ENCODE measurements around the gene FAM163B.

FAM163B gene

DNA sequence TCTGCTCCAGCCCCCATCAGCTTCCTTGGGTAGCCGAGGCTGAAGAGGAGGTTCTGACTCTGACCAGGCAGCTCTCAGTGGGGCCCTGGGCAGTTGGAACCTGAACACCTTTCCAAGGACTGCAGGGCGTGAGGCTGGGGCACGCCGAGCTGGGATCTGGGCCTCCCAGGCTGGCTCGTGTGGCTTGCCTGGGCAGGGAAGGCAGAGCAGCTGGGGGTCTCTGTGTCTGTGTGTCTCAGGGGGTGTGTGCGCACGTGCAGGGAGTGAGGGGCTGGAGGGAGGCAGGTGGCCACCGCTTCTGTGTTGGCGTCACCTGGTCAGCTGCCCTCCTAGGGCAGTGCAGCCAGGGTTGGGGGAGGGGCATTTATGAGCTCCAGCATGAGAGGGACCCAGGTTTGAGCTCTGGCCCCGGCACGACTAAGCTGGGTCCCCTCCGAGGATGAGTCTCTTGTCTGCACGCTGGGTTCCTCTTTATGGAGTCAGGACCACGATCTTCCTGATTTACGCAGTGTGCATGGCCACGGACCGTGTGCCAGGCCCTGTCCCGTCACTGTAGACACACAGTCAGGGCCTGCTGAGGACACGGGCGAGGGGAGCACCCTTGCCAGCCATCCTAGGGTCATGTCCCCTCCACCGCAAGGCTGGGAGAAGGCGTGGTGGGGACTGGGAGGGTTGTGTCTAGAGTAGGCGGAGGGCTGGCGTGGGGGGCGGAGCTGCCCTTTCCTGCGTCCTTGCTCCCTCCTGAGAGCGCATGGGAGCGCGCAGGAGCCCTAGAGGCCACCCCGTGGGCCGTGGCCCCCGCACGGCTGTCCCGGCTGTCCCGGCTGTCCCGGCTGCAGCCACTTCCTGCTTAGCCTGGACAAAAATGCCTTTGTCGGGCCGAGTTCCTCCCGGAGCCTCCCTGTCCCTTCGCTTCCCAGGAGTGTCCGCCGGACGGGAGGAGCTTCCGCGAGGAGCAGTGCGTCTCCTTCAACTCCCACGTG lies 70.0 kb downstream of the FAM163B start:
- H4K8ac ChIP-seq (ENCODE audit: low read depth, low read length): peak overlapping the region; percentile 17
- H4K91ac ChIP-seq (ENCODE audit: low read depth, low read length): peak overlapping the region; percentile 69
- no peak overlapping the region for H3K18ac ChIP-seq (ENCODE audit: low read length)
- H3K27me3 ChIP-seq (ENCODE audit: insufficient read depth, low read length): no peaks in the 10 kb centered on the region
- H2AK5ac ChIP-seq (ENCODE audit: low read length): no peak overlapping the region
- H3K23ac ChIP-seq (ENCODE audit: low read length): no peak overlapping the region
- peak in 1 of 2 donors; percentile 5 for DNase-seq
- H2BK120ac ChIP-seq (ENCODE audit: insufficient read depth, low read length, poor library complexity): no peak overlapping the region
- no peaks in the 10 kb centered on the region for H3K79me1 ChIP-seq (ENCODE audit: low read length)
- peaks cover 19 to 23% of the 10 kb centered on the region in 2 experiments for H3K4me1 ChIP-seq (ENCODE audit: control insufficient read depth in 1 of 2, insufficient read depth in 2 of 2, low read length in 2 of 2)
- peaks cover 5% of the 10 kb centered on the region for H3K9me3 ChIP-seq (ENCODE audit: insufficient read depth, low read depth, low read length)
- H3K9ac ChIP-seq (ENCODE audit: low read length): no peak overlapping the region
- no peaks in the 10 kb centered on the region for H3K79me2 ChIP-seq (ENCODE audit: control insufficient read depth, insufficient read depth, low read length, poor library complexity)
- H3K14ac ChIP-seq (ENCODE audit: low read length): peak overlapping the region; percentile 0
- H2AFZ ChIP-seq (ENCODE audit: insufficient read depth, low read length, poor library complexity): no peak overlapping the region
- H3K36me3 ChIP-seq (ENCODE audit: control insufficient read depth in 1 of 2, insufficient read depth in 2 of 2, low read length in 2 of 2): peaks cover 13 to 22% of the 10 kb centered on the region in 2 experiments
- H3K4ac ChIP-seq (ENCODE audit: low read depth, low read length): no peak overlapping the region
- no peak overlapping the region for H2BK5ac ChIP-seq (ENCODE audit: low read depth, low read length, poor library complexity)
- peak overlapping the region; percentile 33 for H2BK12ac ChIP-seq (ENCODE audit: low read length)
- WGBS (ENCODE audit: extremely low coverage, insufficient coverage, insufficient read length): no CpG with 5 or more reads among the region's 47 CpGs
- H4K12ac ChIP-seq (ENCODE audit: low read depth, low read length): no peak overlapping the region
- peak overlapping the region; percentile 45 for H3K4me3 ChIP-seq (ENCODE audit: low read depth, low read length)
- H3K27ac ChIP-seq (ENCODE audit: low read depth, low read length): no peak overlapping the region
- no peak overlapping the region for H3K4me2 ChIP-seq (ENCODE audit: low read length)

DNA sequence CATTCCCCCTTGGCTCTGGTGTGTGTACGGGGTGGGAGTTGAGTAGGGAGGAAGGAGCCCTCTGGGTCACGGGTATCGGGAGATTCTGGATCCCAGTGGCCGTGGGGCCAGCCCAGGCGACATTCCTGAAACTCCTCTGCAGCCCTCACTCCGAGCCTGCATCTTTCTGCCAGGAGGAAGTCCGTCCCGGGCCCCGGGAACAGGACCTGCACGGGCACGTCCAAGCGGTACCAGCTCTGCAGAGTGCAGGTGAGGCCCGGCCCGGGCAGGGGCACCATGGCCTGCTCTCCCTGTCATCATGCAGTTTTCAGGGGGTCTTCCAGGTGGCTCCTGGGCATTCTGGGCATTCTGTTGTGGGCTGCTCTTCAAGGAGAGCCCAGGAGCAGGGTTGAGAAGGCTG lies 71.0 kb downstream of the FAM163B start:
- Histone ChIP-seq H3K4me3 (ENCODE audit: low read depth, low read length) (no peak overlapping the region), H4K91ac (ENCODE audit: low read depth, low read length) (no peak overlapping the region), H3K18ac (ENCODE audit: low read length) (no peak overlapping the region), H4K12ac (ENCODE audit: low read depth, low read length) (no peak overlapping the region), H2BK5ac (ENCODE audit: low read depth, low read length, poor library complexity) (no peak overlapping the region), H2BK12ac (ENCODE audit: low read length) (no peak overlapping the region), H3K36me3 (ENCODE audit: control insufficient read depth in 1 of 2, insufficient read depth in 2 of 2, low read length in 2 of 2) (peaks cover 11 to 22% of the 10 kb centered on the region in 2 experiments), H2AK5ac (ENCODE audit: low read length) (no peak overlapping the region), H3K23ac (ENCODE audit: low read length) (no peak overlapping the region), H3K9ac (ENCODE audit: low read length) (no peak overlapping the region), H3K79me2 (ENCODE audit: control insufficient read depth, insufficient read depth, low read length, poor library complexity) (no peaks in the 10 kb centered on the region), H3K14ac (ENCODE audit: low read length) (no peak overlapping the region), H3K79me1 (ENCODE audit: low read length) (peaks cover 2% of the 10 kb centered on the region), H2AFZ (ENCODE audit: insufficient read depth, low read length, poor library complexity) (no peak overlapping the region), H3K4ac (ENCODE audit: low read depth, low read length) (no peak overlapping the region), H3K9me3 (ENCODE audit: insufficient read depth, low read depth, low read length) (peaks cover 5% of the 10 kb centered on the region), H4K8ac (ENCODE audit: low read depth, low read length) (no peak overlapping the region), H3K4me2 (ENCODE audit: low read length) (no peak overlapping the region), H3K27me3 (ENCODE audit: insufficient read depth, low read length) (no peaks in the 10 kb centered on the region), H2BK120ac (ENCODE audit: insufficient read depth, low read length, poor library complexity) (no peak overlapping the region), H3K4me1 (ENCODE audit: control insufficient read depth in 1 of 2, insufficient read depth in 2 of 2, low read length in 2 of 2) (peaks cover 23 to 27% of the 10 kb centered on the region in 2 experiments), H3K27ac (ENCODE audit: low read depth, low read length) (no peak overlapping the region)
- DNase-seq: no peak
- WGBS (ENCODE audit: extremely low coverage, insufficient coverage, insufficient read length): no CpG with 5 or more reads among the region's 14 CpGs

DNA sequence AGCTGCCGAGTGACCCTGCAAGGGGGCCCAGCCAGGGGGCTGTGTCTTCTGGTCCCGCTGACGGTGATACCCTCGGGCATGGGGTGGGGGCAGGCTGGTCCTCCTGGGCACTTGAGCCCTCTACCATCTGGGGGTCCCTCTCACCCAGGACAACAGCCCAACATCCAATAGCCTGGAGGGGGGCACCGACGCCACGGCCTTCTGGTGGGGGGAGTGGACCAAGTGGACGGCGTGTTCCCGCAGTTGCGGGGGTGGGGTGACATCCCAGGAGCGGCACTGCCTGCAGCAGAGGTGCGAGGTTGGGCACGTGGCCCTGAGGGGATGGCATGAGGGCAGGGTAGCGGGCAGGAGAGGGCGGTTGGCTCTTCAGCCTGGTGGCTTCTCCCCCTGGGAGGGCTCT lies 71.9 kb downstream of the FAM163B start:
- Histone ChIP-seq H3K14ac (ENCODE audit: low read length) (no peak overlapping the region), H3K4me3 (ENCODE audit: low read depth, low read length) (no peak overlapping the region), H2AK5ac (ENCODE audit: low read length) (no peak overlapping the region), H3K79me1 (ENCODE audit: low read length) (peaks cover 2% of the 10 kb centered on the region), H3K23ac (ENCODE audit: low read length) (no peak overlapping the region), H2AFZ (ENCODE audit: insufficient read depth, low read length, poor library complexity) (no peak overlapping the region), H3K4ac (ENCODE audit: low read depth, low read length) (no peak overlapping the region), H3K27me3 (ENCODE audit: insufficient read depth, low read length) (no peaks in the 10 kb centered on the region), H4K8ac (ENCODE audit: low read depth, low read length) (no peak overlapping the region), H3K18ac (ENCODE audit: low read length) (no peak overlapping the region), H2BK120ac (ENCODE audit: insufficient read depth, low read length, poor library complexity) (no peak overlapping the region), H3K9ac (ENCODE audit: low read length) (no peak overlapping the region), H3K27ac (ENCODE audit: low read depth, low read length) (no peak overlapping the region), H4K12ac (ENCODE audit: low read depth, low read length) (no peak overlapping the region), H3K36me3 (ENCODE audit: control insufficient read depth in 1 of 2, insufficient read depth in 2 of 2, low read length in 2 of 2) (peaks cover 9 to 21% of the 10 kb centered on the region in 2 experiments), H3K9me3 (ENCODE audit: insufficient read depth, low read depth, low read length) (peaks cover 5% of the 10 kb centered on the region), H4K91ac (ENCODE audit: low read depth, low read length) (no peak overlapping the region), H3K79me2 (ENCODE audit: control insufficient read depth, insufficient read depth, low read length, poor library complexity) (no peaks in the 10 kb centered on the region), H2BK12ac (ENCODE audit: low read length) (no peak overlapping the region), H3K4me2 (ENCODE audit: low read length) (no peak overlapping the region), H3K4me1 (ENCODE audit: control insufficient read depth in 1 of 2, insufficient read depth in 2 of 2, low read length in 2 of 2) (peaks cover 23 to 27% of the 10 kb centered on the region in 2 experiments), H2BK5ac (ENCODE audit: low read depth, low read length, poor library complexity) (no peak overlapping the region)
- DNase-seq: no peak
- no CpG with 5 or more reads among the region's 16 CpGs for WGBS (ENCODE audit: extremely low coverage, insufficient coverage, insufficient read length)

DNA sequence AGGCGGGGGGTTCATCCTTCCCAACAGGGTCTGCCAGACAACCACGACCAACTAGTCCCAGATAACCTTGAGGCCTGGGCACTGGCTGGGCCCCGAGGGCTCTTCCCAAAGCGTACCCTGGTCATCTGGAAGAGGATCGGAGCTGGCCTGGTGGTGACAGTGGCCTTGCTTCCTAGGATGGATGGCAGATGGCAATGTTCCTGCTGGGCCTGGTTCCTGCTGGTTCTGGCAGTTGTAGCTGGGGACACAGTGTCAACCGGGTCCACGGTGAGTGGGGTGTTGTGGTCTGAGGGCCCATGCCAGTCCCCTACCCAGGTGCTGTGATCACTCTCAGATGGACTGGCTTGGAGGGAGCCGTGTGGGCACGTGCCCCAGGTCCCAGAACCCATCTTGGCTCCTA lies 72.7 kb downstream of the FAM163B start:
- no peak overlapping the region for H4K12ac ChIP-seq (ENCODE audit: low read depth, low read length)
- H4K91ac ChIP-seq (ENCODE audit: low read depth, low read length): no peak overlapping the region
- H3K4ac ChIP-seq (ENCODE audit: low read depth, low read length): no peak overlapping the region
- H3K36me3 ChIP-seq (ENCODE audit: control insufficient read depth in 1 of 2, insufficient read depth in 2 of 2, low read length in 2 of 2): peaks cover 6 to 15% of the 10 kb centered on the region in 2 experiments
- peaks cover 5% of the 10 kb centered on the region for H3K9me3 ChIP-seq (ENCODE audit: insufficient read depth, low read depth, low read length)
- H3K9ac ChIP-seq (ENCODE audit: low read length): no peak overlapping the region
- H2AK5ac ChIP-seq (ENCODE audit: low read length): no peak overlapping the region
- H3K27ac ChIP-seq (ENCODE audit: low read depth, low read length): no peak overlapping the region
- H2AFZ ChIP-seq (ENCODE audit: insufficient read depth, low read length, poor library complexity): no peak overlapping the region
- H3K79me2 ChIP-seq (ENCODE audit: control insufficient read depth, insufficient read depth, low read length, poor library complexity): no peaks in the 10 kb centered on the region
- H3K27me3 ChIP-seq (ENCODE audit: insufficient read depth, low read length): no peaks in the 10 kb centered on the region
- H2BK120ac ChIP-seq (ENCODE audit: insufficient read depth, low read length, poor library complexity): no peak overlapping the region
- H2BK12ac ChIP-seq (ENCODE audit: low read length): no peak overlapping the region
- no peak overlapping the region for H3K4me3 ChIP-seq (ENCODE audit: low read depth, low read length)
- peaks cover 23 to 27% of the 10 kb centered on the region in 2 experiments for H3K4me1 ChIP-seq (ENCODE audit: control insufficient read depth in 1 of 2, insufficient read depth in 2 of 2, low read length in 2 of 2)
- H3K4me2 ChIP-seq (ENCODE audit: low read length): no peak overlapping the region
- WGBS (ENCODE audit: extremely low coverage, insufficient coverage, insufficient read length): no CpG with 5 or more reads among the region's 9 CpGs
- H2BK5ac ChIP-seq (ENCODE audit: low read depth, low read length, poor library complexity): no peak overlapping the region
- no peak for DNase-seq
- H4K8ac ChIP-seq (ENCODE audit: low read depth, low read length): no peak overlapping the region
- no peak overlapping the region for H3K14ac ChIP-seq (ENCODE audit: low read length)
- no peak overlapping the region for H3K18ac ChIP-seq (ENCODE audit: low read length)
- peaks cover 2% of the 10 kb centered on the region for H3K79me1 ChIP-seq (ENCODE audit: low read length)
- no peak overlapping the region for H3K23ac ChIP-seq (ENCODE audit: low read length)

All from trophoblast cell (in vitro differentiated cells and primary cell).